ENCODE results near the gene ABI1. TPM values are rescaled to one million over a fixed set of nuclear protein-coding genes. Genes with fewer than 3 reads are reported as not detected.
"Not testable (repeated sequence)": the region's sequence is repeated elsewhere in the genome, so short reads cannot be mapped to it uniquely, and the experiment has no call there.

The ABI1 gene
- 43.8 and 49.6 TPM in 2 replicates for total RNA-seq (2014; rRNA removed; shearing (Covaris generic))

- Histone ChIP-seq H3K4me1 (peaks cover 6% of the 10 kb centered on the region; the same call in 1 of the 2 replicates), H3K27ac (peak within 1 kb of the TSS; percentile 55), H3K27me3 (no peaks in the 10 kb centered on the region), H3K4me3 (peak within 1 kb of the TSS; percentile 97), H3K36me3 (no peaks in the 10 kb centered on the region), H3K9me3 (replicated peaks) (no peaks in the 10 kb centered on the region)
- peak; percentile 99 to 100 for DNase-seq
Observed at GRCh38 chr10:26860443-26861204, at the start of gene ABI1. ABI1 (minus strand) TSS chr10:26860958; CDS start chr10:26860863, 95 bp downstream.

GRCh38 chr10:26909753-26910152 lies 49.0 kb upstream of the ABI1 start:
- no peak for DNase-seq
- Histone ChIP-seq H3K27me3 (no peaks in the 10 kb centered on the region), H3K27ac (no peak overlapping the region), H3K9me3 (replicated peaks) (0 out of 2 replicates have a peak, but pooled peaks cover 5% of the 10 kb centered on the region), H3K4me1 (no peaks in the 10 kb centered on the region), H3K36me3 (no peaks in the 10 kb centered on the region), H3K4me3 (no peak overlapping the region)

- not testable (repeated sequence) for H3K9me3 ChIP-seq (replicated peaks); H3K4me1 ChIP-seq; H3K36me3 ChIP-seq; DNase-seq; H3K4me3 ChIP-seq; H3K27ac ChIP-seq; H3K27me3 ChIP-seq
Observed at GRCh38 chr10:26905253-26905781, 44.6 kb upstream of the ABI1 start.

GRCh38 chr10:26903431-26904217 lies 42.9 kb upstream of the ABI1 start:
- H3K27ac ChIP-seq = no peak overlapping the region

GRCh38 chr10:26892306-26892923 lies 31.7 kb upstream of the ABI1 start:
- not testable (repeated sequence) for H3K36me3 ChIP-seq; H3K4me1 ChIP-seq; H3K4me3 ChIP-seq; H3K9me3 ChIP-seq (replicated peaks); H3K27ac ChIP-seq; H3K27me3 ChIP-seq
- peak in 1 of 2 experiments; percentile 33 for DNase-seq

More at GRCh38 chr10:26903431-26904217, 42.9 kb upstream of the ABI1 start:
- H3K4me3 ChIP-seq = no peak overlapping the region
- no peak for DNase-seq
- no peaks in the 10 kb centered on the region for H3K4me1 ChIP-seq
- no peaks in the 10 kb centered on the region for H3K36me3 ChIP-seq
- no peaks in the 10 kb centered on the region for H3K27me3 ChIP-seq
- peaks cover 3% of the 10 kb centered on the region; the same call in 1 of the 2 replicates for H3K9me3 ChIP-seq (replicated peaks)

GRCh38 chr10:26890956-26891355 lies 30.2 kb upstream of the ABI1 start:
- DNase-seq = peak; percentile 73 to 83
- Histone ChIP-seq H3K4me1 (no peaks in the 10 kb centered on the region), H3K27me3 (peaks cover 5% of the 10 kb centered on the region; the same call in 1 of the 2 replicates), H3K9me3 (replicated peaks) (no peaks in the 10 kb centered on the region), H3K36me3 (no peaks in the 10 kb centered on the region), H3K4me3 (no peak overlapping the region), H3K27ac (no peak overlapping the region)

- Histone ChIP-seq H3K36me3 (no peaks in the 10 kb centered on the region), H3K27ac (no peak overlapping the region), H3K9me3 (replicated peaks) (no peaks in the 10 kb centered on the region), H3K4me1 (no peaks in the 10 kb centered on the region), H3K4me3 (no peak overlapping the region), H3K27me3 (peaks cover 5% of the 10 kb centered on the region; the same call in 1 of the 2 replicates)
- no peak for DNase-seq
Observed at GRCh38 chr10:26887611-26888215, 27.0 kb upstream of the ABI1 start.

GRCh38 chr10:26881600-26882331 lies 21.0 kb upstream of the ABI1 start:
- Histone ChIP-seq H3K27ac (no peak overlapping the region), H3K36me3 (no peaks in the 10 kb centered on the region), H3K27me3 (peaks cover 4% of the 10 kb centered on the region; the same call in 1 of the 2 replicates), H3K4me1 (no peaks in the 10 kb centered on the region), H3K4me3 (no peak overlapping the region), H3K9me3 (replicated peaks) (no peaks in the 10 kb centered on the region)
- DNase-seq = peak in 1 of 2 experiments; percentile 77

GRCh38 chr10:26879744-26880143 lies 19.0 kb upstream of the ABI1 start:
- Histone ChIP-seq H3K27ac (no peak overlapping the region), H3K36me3 (no peaks in the 10 kb centered on the region), H3K4me1 (no peaks in the 10 kb centered on the region), H3K4me3 (no peak overlapping the region), H3K27me3 (0 out of 2 replicates have a peak, but pooled peaks cover 3% of the 10 kb centered on the region), H3K9me3 (replicated peaks) (no peaks in the 10 kb centered on the region)
- DNase-seq = peak in 1 of 2 experiments; percentile 39

- no peaks in the 10 kb centered on the region for H3K4me1 ChIP-seq
- no peak for DNase-seq
- no peaks in the 10 kb centered on the region for H3K9me3 ChIP-seq (replicated peaks)
- peaks cover 5% of the 10 kb centered on the region for H3K27me3 ChIP-seq
- no peak overlapping the region for H3K4me3 ChIP-seq
- H3K27ac ChIP-seq = no peak overlapping the region
- H3K36me3 ChIP-seq = no peaks in the 10 kb centered on the region
Observed at GRCh38 chr10:26870766-26871165, 10.0 kb upstream of the ABI1 start.

GRCh38 chr10:26869528-26869927 lies 8.8 kb upstream of the ABI1 start:
- H3K9me3 ChIP-seq (replicated peaks) = no peaks in the 10 kb centered on the region
- H3K4me1 ChIP-seq = no peaks in the 10 kb centered on the region
- no peaks in the 10 kb centered on the region for H3K36me3 ChIP-seq
- peaks cover 5% of the 10 kb centered on the region for H3K27me3 ChIP-seq
- no peak overlapping the region for H3K27ac ChIP-seq
- no peak overlapping the region for H3K4me3 ChIP-seq
- no peak for DNase-seq

- DNase-seq = no peak
- Histone ChIP-seq H3K9me3 (replicated peaks) (no peaks in the 10 kb centered on the region), H3K36me3 (no peaks in the 10 kb centered on the region), H3K27ac (no peak overlapping the region), H3K27me3 (peaks cover 5% of the 10 kb centered on the region; the same call in 1 of the 2 replicates), H3K4me3 (no peak overlapping the region), H3K4me1 (peaks cover 3% of the 10 kb centered on the region; the same call in 1 of the 2 replicates)
Observed at GRCh38 chr10:26863351-26864076, 2.8 kb upstream of the ABI1 start.
